ENCODE data around the gene LAMA5.

LAMA5 gene

DNA sequence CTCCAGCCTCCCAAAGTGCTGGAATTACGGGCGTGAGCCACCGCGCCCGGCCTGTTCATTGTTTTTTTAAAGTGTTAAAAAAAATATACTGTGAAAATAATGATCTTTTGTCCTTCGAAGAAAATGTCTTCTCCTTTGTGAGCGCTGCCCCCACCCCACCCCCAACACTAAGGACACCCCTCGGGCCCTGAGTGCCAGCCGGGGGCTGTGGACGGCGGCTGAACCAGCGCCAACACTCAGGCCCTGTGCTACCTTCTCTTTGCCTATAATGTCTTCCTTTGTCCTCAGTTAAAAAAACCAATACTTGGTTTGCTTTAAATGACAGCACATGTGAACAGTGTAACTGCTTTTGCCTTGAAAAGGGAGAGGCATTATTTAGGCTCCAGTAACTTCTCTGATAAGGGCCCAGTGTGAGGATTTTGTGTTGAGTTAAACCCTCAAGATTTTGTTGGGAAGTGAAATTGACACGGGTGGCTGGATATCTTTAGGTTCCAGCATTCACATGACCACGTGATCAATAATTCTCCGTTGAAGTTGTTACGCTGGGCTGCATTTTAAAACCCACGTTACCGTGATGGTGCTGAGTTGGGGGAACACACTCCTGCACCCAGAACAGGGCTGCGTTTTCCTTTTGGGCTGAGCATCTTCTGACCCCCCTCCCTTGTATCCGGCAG lies 73.9 kb downstream of the LAMA5 start:
- Histone ChIP-seq H3K4me2 (ENCODE audit: low read depth, low read length) (no peak overlapping the region), H3K27me3 (replicated peaks; ENCODE audit: insufficient read depth, low read length) (no peaks in the 10 kb centered on the region), H4K20me1 (ENCODE audit: insufficient read depth, low read length) (no peaks in the 10 kb centered on the region), H3F3A (ENCODE audit: insufficient read depth, low read length) (no peaks in the 10 kb centered on the region), H3K79me2 (ENCODE audit: low read length) (no peaks in the 10 kb centered on the region), H3K27ac (ENCODE audit: low read length) (no peak overlapping the region), H3K9me3 (replicated peaks; ENCODE audit: insufficient read depth, low read length) (no peaks in the 10 kb centered on the region), H3K4me3 (ENCODE audit: low read length) (no peak overlapping the region), H3K9me2 (replicated peaks; ENCODE audit: insufficient read depth, low read length) (no peaks in the 10 kb centered on the region), H3K36me3 (replicated peaks; ENCODE audit: insufficient read depth, low read length) (no peaks in the 10 kb centered on the region), H3K9ac (ENCODE audit: low read length) (no peak overlapping the region), H2AFZ (ENCODE audit: low read length) (no peak overlapping the region), H3K4me1 (ENCODE audit: low read length) (no peaks in the 10 kb centered on the region)
- TF ChIP-seq EZH2 (optimal IDR thresholded peaks at IDR 0.05; ENCODE audit: low read depth, low read length): no peak
- TF ChIP-seq, protein P1, sequence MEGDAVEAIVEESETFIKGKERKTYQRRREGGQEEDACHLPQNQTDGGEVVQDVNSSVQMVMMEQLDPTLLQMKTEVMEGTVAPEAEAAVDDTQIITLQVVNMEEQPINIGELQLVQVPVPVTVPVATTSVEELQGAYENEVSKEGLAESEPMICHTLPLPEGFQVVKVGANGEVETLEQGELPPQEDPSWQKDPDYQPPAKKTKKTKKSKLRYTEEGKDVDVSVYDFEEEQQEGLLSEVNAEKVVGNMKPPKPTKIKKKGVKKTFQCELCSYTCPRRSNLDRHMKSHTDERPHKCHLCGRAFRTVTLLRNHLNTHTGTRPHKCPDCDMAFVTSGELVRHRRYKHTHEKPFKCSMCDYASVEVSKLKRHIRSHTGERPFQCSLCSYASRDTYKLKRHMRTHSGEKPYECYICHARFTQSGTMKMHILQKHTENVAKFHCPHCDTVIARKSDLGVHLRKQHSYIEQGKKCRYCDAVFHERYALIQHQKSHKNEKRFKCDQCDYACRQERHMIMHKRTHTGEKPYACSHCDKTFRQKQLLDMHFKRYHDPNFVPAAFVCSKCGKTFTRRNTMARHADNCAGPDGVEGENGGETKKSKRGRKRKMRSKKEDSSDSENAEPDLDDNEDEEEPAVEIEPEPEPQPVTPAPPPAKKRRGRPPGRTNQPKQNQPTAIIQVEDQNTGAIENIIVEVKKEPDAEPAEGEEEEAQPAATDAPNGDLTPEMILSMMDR (IDR thresholded peaks at IDR 0.05; ENCODE audit: low read length): no peak
- no peak for TF ChIP-seq EZH2phosphoT487 (IDR thresholded peaks at IDR 0.05; ENCODE audit: low read length)
- DNase-seq: no peak

DNA sequence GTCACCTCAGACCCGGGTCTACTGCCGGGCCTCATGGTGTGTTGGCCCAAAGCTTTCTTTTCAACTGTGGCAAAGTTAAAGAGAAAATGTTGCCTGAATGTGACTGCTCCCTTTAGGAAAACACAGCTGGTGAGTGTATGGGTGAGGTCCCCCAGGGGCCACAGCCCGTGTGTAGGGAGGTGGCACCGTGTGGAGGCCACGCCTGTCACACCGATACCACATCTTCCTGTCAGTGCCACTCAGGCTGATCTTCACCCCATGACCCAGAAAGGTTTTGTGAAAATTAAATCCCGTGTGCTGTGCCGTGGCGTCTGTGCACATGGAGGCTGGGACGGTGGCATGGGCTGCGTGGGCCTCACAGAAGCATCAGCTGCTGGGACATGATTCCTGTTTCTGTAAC lies 75.0 kb downstream of the LAMA5 start:
- H3K4me3 ChIP-seq (ENCODE audit: low read length): no peak overlapping the region
- H2AFZ ChIP-seq (ENCODE audit: low read length): no peak overlapping the region
- no peaks in the 10 kb centered on the region for H3K79me2 ChIP-seq (ENCODE audit: low read length)
- H3F3A ChIP-seq (ENCODE audit: insufficient read depth, low read length): no peaks in the 10 kb centered on the region
- no peaks in the 10 kb centered on the region for H4K20me1 ChIP-seq (ENCODE audit: insufficient read depth, low read length)
- no peak for TF ChIP-seq EZH2phosphoT487 (IDR thresholded peaks at IDR 0.05; ENCODE audit: low read length)
- TF ChIP-seq, protein P1 (IDR thresholded peaks at IDR 0.05; ENCODE audit: low read length): no peak
- TF ChIP-seq EZH2 (optimal IDR thresholded peaks at IDR 0.05; ENCODE audit: low read depth, low read length): no peak
- no peak overlapping the region for H3K4me2 ChIP-seq (ENCODE audit: low read depth, low read length)
- no peaks in the 10 kb centered on the region for H3K27me3 ChIP-seq (replicated peaks; ENCODE audit: insufficient read depth, low read length)
- no peaks in the 10 kb centered on the region for H3K9me3 ChIP-seq (replicated peaks; ENCODE audit: insufficient read depth, low read length)
- no peaks in the 10 kb centered on the region for H3K9me2 ChIP-seq (replicated peaks; ENCODE audit: insufficient read depth, low read length)
- no peaks in the 10 kb centered on the region for H3K4me1 ChIP-seq (ENCODE audit: low read length)
- no peaks in the 10 kb centered on the region for H3K36me3 ChIP-seq (replicated peaks; ENCODE audit: insufficient read depth, low read length)
- no peak for DNase-seq
- no peak overlapping the region for H3K27ac ChIP-seq (ENCODE audit: low read length)
- no peak overlapping the region for H3K9ac ChIP-seq (ENCODE audit: low read length)

DNA sequence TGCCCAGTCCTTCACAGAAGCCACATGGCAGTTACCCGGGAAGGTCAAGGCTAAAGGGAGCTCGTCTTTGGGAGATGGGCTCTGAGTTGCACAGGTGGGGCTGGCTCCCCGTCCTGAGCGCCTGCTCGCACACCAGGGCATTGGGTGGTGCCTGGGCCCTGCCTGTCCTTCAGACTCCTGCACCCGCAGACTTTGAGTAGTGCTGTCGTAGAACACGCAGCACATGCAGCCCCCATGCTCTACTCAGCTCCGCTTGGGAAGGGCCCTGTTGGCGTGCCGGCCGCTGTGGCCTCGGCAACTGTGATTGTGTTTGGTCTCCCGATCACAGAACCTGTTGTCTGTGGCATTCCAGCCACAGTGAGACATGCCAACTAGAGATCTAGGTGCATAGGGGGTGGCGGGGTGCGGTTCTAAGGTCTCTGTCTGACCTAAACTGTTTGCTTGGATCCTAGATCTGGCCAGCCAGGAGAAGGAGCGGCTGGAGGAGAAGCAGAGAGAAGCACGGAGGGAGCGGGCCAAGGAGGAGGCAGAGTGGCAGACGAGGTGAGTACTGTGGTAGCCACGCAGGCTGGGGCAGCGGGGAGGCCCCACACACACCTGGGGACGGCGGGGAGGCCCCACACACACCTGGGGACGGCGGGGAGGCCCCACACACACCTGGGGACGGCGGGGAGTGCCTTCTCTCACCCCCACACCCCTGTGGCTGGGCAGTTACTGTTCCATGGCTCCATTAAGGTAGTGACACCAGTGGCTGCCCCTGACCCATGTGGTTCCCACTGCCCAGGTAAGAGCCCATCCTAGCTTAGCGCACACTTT lies 75.7 kb downstream of the LAMA5 start:
- Histone ChIP-seq H3K4me1 (ENCODE audit: low read length) (no peaks in the 10 kb centered on the region), H2AFZ (ENCODE audit: low read length) (no peak overlapping the region), H3K9ac (ENCODE audit: low read length) (no peak overlapping the region), H3K27me3 (replicated peaks; ENCODE audit: insufficient read depth, low read length) (no peaks in the 10 kb centered on the region), H3K9me2 (replicated peaks; ENCODE audit: insufficient read depth, low read length) (no peaks in the 10 kb centered on the region), H3K9me3 (replicated peaks; ENCODE audit: insufficient read depth, low read length) (no peaks in the 10 kb centered on the region), H3K4me2 (ENCODE audit: low read depth, low read length) (no peak overlapping the region), H3K27ac (ENCODE audit: low read length) (no peak overlapping the region), H3K79me2 (ENCODE audit: low read length) (no peaks in the 10 kb centered on the region), H4K20me1 (ENCODE audit: insufficient read depth, low read length) (no peaks in the 10 kb centered on the region), H3K36me3 (replicated peaks; ENCODE audit: insufficient read depth, low read length) (no peaks in the 10 kb centered on the region), H3F3A (ENCODE audit: insufficient read depth, low read length) (no peaks in the 10 kb centered on the region), H3K4me3 (ENCODE audit: low read length) (no peak overlapping the region)
- TF ChIP-seq EZH2phosphoT487 (IDR thresholded peaks at IDR 0.05; ENCODE audit: low read length) (no peak), EZH2 (optimal IDR thresholded peaks at IDR 0.05; ENCODE audit: low read depth, low read length) (no peak)
- TF ChIP-seq, protein P1 (IDR thresholded peaks at IDR 0.05; ENCODE audit: low read length): no peak
- no peak for DNase-seq

Measured in MM.1S (cell line).